ENCODE measurements around the gene ZNRF4. TPM values are rescaled to one million over a fixed set of nuclear protein-coding genes. Genes with fewer than 3 reads are reported as not detected.

The ZNRF4 gene
- total RNA-seq, 1 donor from 2014 or later = not detected

DNA sequence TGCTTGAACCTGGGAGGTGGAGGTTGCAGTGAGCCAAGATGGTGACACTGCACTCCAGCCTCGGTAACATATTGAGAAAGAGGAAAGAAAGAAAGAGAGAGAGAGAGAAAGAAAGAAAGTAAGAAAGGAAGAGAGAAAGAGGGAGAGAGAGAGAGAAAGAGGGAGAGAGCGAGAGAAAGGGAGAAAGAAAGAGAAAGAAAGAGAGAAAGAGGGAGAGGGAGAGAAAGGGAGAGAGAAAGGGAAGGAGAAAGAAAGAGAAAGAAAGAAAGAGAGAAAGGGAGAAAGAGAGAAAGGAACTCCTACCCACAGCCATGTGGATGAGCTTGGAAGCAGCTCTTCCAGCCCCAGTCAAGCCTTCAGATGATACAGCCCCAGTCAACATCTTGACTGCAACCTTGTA is 46.7 kb downstream of the ZNRF4 start:
- intact Hi-C loops (cut with micrococcal nuclease) = no loop called here

DNA sequence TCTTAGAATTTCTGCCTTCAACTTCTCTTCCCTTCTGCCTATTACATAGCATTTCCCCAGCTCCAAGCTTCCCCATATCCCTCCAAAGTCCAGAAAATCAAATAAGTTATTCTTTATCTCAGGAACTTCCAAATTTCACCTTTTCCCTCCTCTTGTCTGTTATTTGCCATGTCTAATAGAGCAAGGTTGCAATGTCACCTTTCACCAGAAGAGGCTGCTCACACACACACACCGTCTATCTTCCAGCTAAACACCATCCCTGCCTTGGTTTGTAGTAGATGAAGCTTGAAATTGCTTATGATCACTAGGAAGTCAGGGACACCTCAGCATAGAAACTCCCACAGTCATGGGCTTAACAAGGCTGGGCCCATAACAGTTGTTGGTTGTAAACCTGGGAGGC is 48.4 kb downstream of the ZNRF4 start:
- intact Hi-C loops (cut with micrococcal nuclease) = no loop called here

DNA sequence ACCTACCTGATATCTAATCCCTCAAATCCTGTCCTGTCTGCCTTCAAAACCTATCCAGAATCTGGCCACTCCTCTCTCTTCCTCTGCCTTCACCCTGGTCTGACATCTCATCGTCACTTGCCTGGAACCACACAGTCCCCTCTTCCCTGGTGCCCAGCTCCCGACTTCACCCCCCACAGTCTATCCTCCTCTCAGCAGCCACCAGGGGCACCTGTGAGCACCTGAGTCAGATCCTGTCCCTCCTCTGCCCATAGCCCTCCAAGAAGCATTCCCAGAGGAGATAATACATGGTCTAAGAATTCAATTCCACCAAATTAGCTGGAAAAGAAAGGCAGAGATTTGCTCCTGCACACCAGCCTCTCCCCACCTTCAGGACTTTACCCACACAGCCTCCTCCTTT is 48.9 kb downstream of the ZNRF4 start:
- intact Hi-C loops (cut with micrococcal nuclease) = no loop called here

Other genes starting within 250 kb of the ZNRF4 start
- gene PTPRS, start 114.6 kb upstream of the ZNRF4 start, total RNA-seq = 0.14 and 0.16 TPM in 2 replicates
- gene TINCR, start 112.5 kb downstream of the ZNRF4 start, total RNA-seq = 0.23 and 0.39 TPM in 2 replicates
- 105 and 108 TPM in 2 replicates for gene SAFB2, start 167.4 kb downstream of the ZNRF4 start, total RNA-seq
- 128 TPM in 2 replicates for gene SAFB, start 167.7 kb downstream of the ZNRF4 start, total RNA-seq
- gene MICOS13, start 225.1 kb downstream of the ZNRF4 start, total RNA-seq = 42.5 and 45.4 TPM in 2 replicates
- gene HSD11B1L, start 225.6 kb downstream of the ZNRF4 start, total RNA-seq = 1.1 and 1.5 TPM in 2 replicates
- gene RPL36, start 234.9 kb downstream of the ZNRF4 start, total RNA-seq = 841 and 846 TPM in 2 replicates